GM04504 (cell line): ENCODE data around the gene BCCIP.
A peak's percentile ranks its signal among the peaks of the same experiment; 100 is the strongest.

ENCODE experiments used
- DNase-seq: peaks from one replicate; pipeline ENCODE4 v3.0.0-alpha.2; 2012; ENCODE audit warnings: low read depth

The BCCIP gene

DNA sequence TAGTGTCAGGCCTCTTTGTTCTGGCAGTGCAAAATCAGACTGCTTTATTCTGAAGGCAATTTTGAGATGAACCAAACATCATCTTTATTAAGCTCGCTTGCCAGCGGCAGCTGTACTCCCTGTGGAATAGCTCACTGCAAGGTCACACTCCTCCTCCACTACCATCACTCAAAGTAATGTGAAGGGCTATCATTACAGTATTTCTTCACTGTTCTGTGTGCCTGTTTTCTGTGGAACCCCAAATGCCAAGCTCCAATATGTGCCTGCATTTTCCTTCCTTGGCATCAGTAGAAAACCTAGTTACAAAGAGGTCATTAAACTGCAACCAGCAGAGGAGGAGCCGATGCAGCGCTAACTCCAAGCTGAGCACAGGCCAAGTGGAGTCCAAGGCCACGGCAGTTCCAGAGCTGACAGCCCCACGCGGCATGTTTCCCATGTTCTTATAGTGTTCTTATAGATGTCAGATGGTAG is 21.4 kb downstream of the BCCIP start:
- DNase-seq: no peak

GRCh38 chr10:125845617-125846016 is 22.3 kb downstream of the BCCIP start:
- DNase-seq: no peak

DNA sequence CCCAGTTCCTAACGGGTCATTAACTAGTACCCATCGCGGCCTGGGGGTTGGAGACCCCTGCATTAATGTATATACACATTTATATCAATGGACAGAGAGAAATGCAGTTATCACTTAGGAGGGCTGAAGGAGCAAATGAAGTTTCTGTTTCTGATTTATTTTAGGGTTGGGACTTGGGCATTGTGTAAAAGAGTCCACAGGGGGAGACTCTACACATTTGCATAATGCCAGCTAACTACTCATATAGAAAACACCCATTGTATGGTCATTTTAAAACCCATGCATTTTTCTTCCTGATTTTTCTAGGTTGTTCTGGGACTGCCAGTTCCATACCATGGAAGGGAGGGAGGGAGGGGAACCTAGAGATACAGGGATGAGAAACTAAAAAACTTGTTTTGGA is 23.5 kb downstream of the BCCIP start:
- no peak for DNase-seq

- no peak for DNase-seq
Measured at GRCh38 chr10:125848371-125848770, 25.0 kb downstream of the BCCIP start.

DNA sequence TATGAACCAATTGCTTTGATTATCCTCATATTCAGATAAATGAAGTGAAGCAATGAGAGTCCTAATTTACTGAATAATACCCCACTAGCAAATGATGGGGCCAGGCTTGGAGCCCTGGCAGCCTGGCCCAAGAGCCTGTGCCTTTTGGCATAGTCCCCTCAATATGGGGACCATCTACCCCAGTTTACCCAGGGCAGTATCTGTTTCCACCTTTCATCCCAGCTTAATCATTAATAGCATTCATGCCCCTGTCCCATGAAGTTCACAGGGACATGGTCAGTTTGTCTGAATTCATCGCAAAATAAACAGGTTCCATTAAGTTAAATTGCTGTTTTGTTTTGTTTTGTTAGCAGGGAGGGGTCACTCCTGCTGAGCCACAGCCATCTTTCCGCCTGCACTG is 25.5 kb downstream of the BCCIP start:
- no peak for DNase-seq

DNA sequence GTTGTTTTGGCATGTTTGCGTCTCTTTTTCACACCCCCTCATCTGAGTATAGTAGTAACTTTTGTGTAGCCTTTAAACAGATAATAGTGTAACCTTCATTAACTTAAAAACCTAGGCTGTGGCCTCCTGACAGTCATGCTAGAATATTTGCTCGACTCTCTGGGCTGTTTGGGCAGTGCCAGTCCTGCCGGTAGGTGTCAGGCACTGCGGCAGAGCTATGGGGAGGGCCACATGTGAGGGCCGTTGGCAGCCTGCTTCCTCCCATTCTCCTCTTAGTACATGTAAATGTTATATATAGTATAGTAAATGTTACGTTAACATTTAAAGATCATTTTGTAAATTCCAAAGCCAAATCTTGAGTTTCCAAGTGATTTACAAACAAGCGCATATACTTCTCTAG is 26.1 kb downstream of the BCCIP start:
- no peak for DNase-seq

DNA sequence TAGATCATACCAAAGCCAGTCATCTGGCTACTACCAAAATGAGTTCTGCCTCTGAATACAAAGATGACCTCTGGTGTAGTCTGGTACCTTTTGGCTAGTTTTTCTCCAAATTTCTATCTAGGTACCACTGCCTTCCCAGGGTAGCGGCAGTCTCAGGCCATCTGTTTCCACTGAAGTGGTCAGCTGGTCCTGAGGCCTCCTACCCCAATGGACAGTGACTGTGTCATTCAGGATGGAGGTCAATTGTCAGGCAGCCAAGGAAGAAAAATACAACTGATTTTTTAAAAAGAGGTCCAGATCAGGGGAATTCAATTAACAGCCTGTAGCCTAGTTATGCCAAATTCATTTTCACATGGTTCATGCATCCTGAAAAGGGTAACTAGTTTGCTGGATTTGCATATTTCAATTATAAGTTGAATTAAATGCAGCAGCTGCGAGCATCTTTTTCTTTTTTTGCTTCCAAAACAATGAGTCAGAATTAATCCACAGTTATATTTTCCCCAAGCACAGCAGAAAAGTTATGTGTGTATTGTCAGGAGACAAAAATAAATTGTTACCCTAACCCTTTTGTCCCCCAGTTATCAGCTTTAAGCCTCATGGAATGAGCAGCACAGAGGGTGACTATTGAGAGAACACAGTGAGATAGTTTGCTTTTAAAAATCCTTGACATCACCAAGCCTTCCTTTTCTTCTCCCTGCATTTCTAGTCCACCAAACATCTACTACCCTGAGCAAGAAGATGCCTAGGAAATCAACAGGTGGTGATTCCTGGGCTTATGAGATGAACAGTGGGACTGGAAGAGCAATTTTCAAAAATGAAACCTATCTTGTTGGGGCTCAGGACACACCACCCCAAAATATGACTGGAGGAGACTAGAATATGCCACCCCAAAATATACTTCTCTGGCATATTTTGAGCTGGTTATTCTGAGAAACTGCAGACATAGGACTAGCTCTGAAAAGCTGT is 27.7 kb downstream of the BCCIP start:
- DNase-seq: no peak

DNA sequence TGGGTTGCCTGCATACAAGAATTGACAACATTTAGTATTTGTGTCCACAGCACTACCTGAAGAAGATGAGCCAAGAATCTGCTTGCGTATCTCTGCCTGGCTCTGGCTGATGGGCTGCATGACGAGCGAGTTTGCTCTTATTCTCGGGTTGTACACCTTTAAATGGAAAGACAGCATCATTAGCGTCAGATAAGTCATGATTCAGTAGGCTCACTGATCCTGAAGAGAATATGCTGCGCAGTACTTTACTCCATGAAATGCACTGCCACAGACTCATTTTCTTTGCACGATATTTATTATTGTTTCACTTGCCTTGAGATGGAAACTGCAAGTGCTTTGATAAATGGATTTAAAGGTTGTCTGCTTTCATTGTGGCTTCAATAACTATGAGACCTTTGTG is 29.1 kb downstream of the BCCIP start:
- DNase-seq: no peak

GRCh38 chr10:125857185-125857760 is 33.9 kb downstream of the BCCIP start:
- no peak for DNase-seq

DNA sequence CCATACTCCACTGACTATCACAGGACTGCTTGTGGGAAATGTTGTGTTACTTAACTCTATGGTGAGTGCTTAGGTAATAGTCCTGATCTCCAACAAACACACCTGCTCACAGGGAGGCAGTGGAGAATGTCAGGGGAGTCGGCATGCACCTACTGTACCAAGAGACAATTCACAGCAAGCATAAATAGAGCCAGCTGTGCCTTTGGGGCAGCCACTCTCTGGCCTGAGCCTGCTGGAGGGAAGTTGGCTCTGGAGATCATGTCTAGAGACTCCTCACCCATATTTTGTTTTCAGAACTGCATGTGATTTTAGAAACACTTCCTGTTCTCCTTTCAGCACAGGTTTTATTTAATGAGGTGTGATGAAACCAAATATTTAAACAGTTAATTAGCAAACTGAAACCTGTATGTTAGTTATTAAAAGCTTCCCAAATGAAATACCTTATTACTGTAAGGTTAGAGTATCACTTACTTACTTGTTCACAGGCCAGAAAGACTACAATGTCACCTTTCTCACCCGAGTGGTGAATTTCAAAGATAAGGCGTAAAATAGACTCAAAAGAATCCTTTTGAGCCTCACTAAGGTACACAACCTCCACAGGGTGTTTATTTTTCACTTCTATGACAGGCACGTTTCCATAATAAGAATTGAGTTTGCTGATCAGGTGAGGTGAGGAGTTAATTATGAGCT is 35.9 kb downstream of the BCCIP start:
- DNase-seq: no peak

DNA sequence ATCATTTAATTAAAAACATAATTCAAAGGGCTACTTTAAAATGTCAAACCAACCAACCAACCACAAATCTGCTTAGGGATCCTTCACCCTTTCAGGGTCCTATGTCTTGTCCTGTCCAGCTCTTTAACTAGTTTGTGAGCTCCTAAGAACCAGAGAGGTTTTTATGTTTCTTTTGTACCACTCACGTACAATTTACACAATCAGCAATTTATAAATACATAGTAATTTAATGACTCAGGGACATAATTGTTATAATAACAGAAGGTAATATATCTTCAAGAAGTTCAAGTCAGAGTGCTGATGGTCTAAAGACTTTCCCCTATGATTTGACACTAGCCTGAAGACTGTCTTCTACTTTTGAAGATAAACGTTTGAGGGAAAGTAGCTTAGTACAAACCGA is 41.8 kb downstream of the BCCIP start:
- DNase-seq: no peak

DNA sequence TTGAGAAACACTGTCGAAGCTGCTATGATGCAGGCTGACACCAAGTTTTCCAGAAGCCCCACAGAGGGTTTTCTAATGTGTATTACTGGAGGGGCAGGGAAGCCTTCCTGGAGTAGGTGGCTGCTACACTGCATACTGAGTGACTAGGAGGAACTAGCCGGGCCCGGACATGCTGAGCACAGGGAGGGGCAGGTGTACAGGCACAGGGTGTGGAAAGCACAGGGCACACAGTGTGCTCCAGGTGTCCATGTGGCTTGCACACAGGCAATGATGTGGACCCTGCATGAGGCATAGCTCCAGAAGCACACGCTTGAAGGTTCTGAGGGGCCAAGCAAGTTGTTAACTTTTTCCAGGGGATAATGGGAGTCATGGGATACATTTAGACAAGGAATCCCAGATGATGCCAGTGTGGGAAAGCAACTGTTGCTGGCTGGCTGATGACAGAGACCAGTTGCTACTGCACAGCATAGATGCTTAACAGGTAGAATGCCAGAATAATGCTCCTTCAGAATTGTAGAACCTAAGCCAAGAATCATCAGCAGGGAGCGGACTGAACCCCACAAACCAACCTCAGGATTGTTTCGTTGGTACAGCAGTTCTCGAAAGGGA is 43.2 kb downstream of the BCCIP start:
- no peak for DNase-seq

- peak; percentile 11 for DNase-seq
Measured at GRCh38 chr10:125868372-125868975, 45.1 kb downstream of the BCCIP start.

DNA sequence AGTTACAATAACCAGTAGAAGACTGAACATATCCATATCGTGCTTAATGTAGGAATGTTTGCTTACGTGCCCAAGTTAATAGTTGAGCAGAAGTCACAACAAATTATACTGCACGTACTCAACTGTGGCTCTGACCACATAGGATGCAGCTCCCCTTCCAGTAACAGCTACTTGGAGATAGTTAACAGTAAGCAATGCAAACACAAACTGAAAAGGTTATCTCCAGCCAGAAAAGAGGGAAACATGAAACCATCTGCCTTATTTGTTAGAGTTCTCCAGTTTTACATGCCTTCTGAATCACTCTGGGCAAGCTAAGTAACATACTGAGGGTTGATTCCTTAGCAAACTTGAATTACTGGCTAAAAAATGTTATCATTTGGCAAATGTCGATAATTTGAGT is 48.0 kb downstream of the BCCIP start:
- no peak for DNase-seq

GRCh38 chr10:125878957-125879835 is 55.9 kb downstream of the BCCIP start:
- peak; percentile 36 for DNase-seq

GRCh38 chr10:125880719-125881118 is 57.4 kb downstream of the BCCIP start:
- no peak for DNase-seq

DNA sequence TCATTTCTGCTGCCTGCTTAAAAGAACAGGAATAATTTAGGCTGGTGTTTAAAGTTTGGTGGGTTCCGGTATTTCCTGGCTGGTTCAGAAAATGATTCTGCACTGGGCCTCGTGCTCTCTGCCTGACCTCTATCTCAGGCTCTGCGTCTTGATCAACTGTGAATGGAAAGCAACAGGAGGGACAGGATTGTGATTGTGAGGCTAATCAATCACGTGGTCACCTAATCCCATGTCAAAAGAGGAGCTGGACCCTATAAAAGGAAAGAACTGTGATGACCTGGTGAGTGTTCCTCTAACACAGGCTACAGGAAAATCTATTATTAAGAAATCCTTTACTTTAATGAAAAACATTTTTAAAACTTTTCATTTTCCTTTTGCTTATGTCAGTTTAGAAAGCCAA is 57.8 kb downstream of the BCCIP start, which contains the start of gene DHX32:
Gene DHX32 (minus strand): TSS at position 101 of the 400 bp plus-strand sequence. CDS start 468 bp downstream, outside the sequence.
- DNase-seq: no peak

- no peak for DNase-seq
Measured at GRCh38 chr10:125882596-125882995, 59.2 kb downstream of the BCCIP start.

GRCh38 chr10:125883211-125883610 is 59.9 kb downstream of the BCCIP start:
- no peak for DNase-seq
